SHP77 treated with DMSO at 0.1 percent for 48 hours (cell line): ENCODE results near the gene RPRM.
"Not testable (repeated sequence)": the region's sequence is repeated elsewhere in the genome, so short reads cannot be mapped to it uniquely, and the experiment has no call there.

Experiments used
- DNase-seq: peaks from one replicate; lab custom pipeline; 2025; lab: John Stamatoyannopoulos, UW

RPRM gene

DNA sequence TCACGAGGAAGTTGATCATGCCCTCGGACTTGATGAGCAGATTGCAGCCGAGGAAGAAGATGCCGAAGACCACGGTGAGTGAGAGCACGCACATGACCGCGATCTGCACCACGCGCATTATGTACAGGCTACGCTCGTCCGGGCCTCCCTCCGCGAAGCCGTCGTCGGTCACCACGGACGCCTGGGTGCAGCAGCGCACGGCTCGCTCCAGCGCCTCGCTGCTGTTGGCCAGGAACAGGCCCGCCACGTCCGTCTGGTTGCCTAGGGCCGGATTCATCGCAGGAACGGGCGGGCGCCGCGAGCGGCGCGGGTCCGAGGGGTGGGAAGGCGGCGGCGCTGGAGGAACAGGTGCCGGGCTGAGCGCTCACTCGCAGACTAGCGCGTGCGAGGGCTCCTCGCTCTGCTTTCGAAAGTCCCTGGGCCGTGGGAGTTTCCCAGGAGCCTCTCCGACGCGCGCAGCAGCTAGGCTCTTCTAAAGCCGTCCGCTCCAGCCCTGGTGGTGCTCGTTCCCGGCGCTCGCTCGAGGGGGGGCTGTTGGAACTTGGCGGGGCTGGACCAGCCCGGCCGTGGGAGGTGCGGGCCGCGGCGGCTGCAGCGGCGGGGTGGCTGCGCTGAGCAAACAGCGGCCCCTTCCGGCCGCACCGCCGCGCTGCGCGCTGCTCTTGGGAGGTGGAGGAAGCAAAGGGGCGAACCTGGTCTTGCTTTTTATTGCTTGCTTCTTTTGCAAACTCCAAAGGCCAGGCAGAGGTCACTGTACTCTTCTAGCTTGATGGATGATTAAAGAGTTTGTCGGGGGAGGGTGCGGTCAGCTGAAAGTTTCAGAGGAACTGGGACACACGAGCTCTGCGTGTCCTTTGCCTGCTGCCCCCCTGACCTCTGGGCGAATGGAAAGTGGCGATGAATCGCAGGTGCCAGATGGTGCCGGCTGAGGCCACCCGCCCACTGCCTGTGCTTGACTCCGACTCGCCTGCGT is at the start of gene RPRM:
TSS of gene RPRM (minus strand) at position 474 of the 973 bp plus-strand sequence. CDS start at position 277, 197 bp downstream.
- peak; percentile 39 for DNase-seq

DNA sequence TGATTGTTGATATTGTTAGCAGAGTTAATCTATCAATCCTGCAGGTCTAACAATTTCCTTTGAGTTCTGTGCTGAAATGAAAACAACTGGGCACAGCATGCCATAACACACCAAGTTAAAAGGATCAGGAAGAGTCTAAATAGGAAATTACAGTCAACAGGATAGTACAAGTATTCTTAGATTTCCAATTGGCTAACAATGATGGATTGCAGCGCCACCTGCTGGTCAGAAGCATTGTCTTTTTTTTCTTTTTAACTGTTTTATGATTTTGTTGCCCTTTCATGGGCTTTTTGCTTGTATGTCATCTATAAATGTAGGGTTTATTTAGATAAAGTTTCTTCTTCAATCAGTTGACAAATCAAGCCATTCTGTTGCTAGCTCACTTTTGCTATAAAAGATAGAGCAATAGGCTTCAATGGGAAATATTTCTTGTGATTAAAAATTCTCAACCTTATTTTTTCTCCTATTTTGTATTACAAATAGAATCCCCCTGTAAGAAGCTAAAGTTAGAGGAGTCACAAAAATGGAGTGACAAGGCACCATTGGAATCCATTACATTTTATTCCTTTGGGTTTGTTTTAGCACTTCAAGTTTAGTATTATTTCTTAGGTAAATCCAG is 40.8 kb upstream of the RPRM start:
- peak; percentile 6 for DNase-seq

DNA sequence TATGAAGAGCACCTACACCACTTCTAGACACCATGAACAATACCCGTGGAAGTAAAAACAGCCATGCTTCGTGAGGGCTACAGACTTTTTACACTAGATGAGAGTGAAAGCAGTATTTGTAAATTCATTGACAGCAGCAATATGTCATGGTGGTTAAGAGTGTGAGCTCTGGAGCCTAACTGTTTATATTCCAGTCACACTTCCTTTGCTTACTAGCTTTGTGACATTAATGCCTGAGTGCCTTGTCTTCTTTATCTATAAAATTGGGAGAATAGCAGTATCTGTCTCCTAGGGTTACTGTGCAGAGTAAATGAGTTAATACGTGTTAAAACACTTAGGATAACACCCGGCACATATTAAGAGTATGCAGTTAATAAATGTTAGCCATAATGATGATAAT is 33.8 kb upstream of the RPRM start:
- no peak for DNase-seq

DNA sequence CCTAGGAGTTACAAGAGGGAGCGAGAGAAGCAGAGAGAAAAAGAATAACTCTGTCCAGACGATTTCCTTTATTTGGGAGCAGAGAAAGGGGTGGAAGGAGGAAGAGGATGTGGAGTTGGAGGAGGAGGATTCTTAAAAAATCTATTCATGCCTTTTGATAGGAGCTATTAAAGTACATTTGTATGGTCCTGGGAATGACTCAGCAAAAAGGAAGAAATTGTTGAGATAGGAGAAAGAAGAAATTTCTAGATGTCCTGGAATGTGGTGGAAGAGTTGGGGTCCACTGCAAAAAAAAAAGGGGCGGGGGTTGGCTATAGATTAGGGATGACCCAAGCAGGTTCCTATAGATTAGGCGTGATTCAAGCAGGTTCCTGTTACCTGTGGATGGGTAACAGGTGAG is 32.4 kb upstream of the RPRM start:
- no peak for DNase-seq

DNA sequence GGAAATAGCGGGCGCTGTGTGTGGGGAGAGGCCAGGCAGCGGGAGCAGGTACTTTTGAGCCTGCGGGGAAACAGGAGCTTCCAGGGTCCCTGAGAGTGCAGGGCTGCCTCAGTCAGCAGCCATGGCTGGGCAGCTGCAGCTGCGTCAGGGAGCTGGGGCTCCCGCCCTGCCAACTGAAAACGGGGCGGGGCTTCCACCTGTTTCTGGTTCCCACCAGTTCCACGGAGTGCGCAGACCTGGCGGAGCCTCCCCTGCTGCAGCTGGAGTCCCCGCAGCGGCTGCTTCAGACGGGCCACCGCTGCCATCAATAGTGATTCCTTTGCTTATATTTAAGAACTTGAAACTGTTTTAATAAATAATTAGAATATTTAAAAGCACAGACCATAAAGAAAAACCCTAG is 30.6 kb upstream of the RPRM start:
- DNase-seq: no peak

DNA sequence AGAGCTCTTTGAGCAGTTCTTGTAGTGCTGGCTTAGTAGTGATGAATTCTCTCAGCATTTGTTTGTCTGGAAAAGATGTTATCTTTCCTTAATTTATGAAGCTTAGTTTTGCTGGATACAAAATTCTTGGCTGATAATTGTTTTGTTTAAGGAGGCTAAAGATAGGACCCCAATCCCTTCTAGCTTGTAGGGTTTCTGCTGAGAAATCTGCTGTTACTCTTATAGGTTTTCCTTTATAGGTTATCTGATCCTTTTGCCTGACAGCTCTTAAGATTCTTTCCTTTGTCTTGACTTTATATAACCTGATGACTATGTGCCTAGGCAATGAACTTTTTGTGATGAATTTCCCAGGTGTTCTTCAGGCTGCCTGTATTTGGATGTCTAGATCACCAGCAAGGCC is 27.9 kb upstream of the RPRM start:
- DNase-seq: not testable (repeated sequence)

DNA sequence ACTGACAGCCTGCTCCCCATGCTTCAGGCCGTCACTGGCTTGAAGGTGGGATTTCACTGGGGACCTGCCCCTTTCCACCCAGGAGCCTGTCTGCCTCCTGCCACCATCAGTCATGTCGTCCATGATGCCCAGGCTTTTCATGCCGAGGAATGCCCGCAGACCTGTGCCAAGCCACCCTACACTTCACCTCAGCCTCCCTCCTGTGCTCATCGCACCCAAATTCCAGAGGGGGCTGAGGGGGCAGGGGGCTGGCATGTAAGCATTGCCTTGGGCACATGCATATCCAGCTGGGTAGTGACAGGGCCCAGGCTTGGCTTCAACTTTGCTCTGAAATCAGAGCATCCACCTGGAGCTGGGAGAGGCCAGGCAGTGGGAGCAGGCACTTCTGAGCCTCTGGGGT is 20.9 kb upstream of the RPRM start:
- no peak for DNase-seq

DNA sequence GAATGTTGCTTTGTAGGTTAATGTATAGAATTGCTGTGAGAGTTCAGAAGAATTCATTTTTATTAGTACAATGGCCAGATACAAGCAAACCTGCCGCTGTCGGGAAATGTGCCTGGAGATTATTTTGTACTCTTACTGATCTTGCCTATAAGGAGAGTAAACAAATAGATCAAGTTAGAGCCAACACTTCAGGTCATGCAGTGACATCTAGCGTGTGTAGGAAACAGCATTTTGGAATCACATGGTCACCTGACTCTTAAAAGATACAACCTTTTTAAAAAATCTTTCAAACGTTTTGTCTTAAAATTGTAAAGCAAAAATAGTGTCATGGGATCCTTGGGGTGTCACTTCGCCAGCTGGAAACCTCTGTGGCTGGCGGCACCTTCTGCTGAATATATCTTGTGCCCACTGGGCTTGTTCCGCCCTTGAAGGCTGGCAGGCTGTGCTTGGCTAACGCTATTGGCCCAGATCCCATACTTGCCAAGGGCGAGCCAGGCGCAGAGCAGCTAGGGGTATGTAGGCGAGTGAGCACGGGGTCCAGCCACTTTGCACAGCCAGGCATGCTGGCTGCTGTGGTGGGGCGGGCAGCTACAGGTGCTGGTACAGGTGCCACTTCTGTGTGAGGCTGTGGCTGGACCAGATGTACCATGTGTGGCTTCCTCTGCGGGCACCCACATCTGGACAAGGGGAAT is 19.5 kb upstream of the RPRM start:
- no peak for DNase-seq

DNA sequence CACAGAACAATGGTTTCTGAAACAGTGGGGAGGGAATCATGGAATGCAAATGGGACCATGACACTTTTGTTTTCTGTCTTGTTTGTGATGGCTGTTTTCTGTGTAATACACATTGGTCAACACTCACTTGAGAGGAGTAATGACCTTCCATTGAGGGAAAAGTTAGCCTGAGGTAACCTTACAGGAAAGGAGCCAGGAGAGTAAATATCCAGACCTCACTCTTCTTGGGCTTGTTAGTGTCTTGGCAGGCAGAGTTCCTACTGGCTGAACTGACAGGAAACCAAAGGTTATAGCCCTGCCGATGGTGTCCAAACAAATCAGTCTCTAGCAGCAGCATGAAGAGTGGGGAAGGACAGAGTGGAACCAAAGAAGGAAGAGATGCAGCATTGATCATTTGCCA is 17.2 kb upstream of the RPRM start:
- DNase-seq: no peak

DNA sequence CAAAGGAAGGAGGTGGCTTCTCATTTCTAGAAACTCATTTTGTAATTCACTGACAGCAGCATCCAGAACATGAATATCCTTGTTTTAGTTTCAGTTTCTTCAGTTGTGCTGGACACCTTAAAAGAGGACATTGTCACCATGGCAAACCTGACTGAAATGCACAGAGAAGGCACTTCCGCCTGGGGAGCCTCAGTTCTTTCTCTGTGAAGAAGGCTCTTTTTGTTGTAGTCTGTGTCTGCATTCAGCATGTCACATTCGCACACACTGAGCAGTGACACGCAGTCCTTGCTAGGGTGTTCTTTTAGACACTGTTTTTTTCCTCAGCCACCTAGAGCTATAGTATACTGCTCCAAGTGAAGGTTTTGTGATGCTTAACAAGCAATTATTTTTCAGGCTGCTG is 9.5 kb upstream of the RPRM start:
- no peak for DNase-seq

DNA sequence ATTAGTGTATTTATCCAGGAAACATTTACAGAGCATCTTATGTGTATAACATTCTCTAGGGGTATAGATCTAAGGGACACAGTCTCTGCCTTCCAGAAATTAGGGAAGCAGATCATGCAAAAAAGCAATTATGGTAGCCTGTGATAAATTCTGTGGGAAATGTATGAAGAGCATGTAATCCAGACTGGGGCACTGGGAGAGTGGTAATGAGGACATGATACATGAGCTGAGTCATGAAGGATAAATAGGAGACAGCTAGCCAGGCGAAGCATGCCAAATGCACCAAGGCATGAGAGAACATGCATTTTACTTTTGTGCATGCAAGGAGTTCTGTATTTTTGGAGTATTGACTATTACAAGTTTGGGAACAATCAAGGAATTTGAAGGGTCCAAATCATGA is 8.9 kb upstream of the RPRM start:
- no peak for DNase-seq

DNA sequence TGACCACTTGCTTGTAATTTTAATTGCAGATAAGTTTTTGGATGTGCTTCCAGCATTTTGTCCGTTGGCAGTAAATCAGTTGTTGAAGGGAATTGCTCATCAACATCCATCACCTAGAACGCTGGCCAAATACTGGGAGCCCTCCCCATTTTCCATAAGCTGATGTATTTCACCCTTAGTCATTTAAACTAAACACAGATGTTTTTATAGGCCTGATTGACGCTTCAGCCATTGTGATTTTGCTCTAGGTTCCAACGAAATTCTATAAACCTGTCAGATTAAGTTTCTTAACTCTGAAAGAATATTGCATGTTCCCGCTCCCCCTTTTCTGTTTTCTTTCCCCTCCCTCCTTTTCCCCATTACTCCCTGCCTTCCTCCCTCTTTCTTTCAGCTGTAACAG is 1.0 kb upstream of the RPRM start:
- DNase-seq: peak; percentile 33

DNA sequence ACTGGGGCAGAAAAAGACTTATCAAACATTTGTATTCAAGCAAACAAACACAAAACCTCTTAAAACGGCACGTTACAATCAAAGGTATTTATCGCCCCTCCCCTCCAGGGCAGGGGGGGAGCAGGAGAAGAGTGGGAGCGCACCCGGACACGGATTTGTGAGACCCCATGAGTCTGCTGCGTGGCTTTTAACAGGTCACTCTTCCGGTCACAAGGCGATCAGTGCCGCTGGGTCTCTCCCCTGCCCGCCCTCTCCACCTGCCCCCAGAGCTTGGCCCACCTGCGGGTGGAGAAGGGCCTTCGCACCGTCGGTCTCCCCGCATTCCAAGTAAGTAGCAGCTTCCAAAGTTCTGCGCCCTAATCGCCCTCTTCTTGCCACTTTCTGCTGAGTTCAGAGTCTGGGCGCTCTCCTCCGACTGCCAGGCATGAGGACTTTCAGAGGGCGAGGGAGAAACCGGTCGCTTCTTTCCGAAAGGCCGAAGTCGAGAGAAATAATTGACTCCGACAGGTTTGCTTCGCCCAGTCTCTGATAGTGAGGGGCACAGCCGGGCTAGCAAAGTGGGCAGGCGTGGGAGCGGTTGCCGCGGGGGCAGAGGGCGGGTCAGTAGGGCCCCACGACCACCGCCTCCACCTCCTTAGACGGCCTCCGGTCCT is 800 bp downstream of the RPRM start:
- peak; percentile 30 for DNase-seq

DNA sequence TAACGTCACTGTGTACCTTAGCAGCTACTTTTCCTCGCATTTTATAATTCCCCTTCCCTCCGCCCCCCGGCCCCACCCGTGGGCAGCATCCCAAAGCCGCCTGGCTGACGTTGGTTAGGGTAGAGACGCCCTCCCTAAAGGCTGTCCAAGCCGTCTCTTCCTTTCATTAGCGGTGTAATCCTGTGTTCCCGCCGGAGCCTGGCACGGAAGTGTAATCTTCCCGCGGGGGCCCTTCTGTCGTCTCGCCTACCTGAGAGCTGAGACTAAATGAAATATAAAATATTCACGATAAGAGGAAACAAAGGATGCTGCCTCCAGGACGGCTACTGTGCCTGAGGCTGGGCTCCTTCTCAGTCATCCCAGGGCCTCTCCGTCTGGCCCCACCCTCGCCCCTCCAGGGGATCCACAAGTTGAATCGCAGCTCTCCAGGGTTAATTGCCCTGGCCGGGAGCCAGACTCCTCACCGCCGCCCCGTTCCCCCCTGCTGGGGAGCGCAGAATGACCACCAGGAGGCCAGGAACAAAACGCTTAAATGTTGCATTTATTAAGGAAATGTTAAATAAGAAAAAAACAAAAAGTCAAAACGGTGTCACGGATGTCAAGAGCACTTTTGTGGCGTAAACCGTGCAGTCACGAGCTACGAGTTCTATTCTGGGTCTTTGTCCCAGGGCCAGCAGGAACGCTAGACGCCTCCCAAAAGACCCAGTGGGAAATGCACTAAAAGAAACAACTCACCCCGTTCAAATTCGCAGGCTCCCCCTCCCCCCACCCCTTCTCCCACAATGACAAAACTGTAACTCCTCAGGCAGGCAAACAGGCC is 1.5 kb downstream of the RPRM start:
- DNase-seq: no peak

DNA sequence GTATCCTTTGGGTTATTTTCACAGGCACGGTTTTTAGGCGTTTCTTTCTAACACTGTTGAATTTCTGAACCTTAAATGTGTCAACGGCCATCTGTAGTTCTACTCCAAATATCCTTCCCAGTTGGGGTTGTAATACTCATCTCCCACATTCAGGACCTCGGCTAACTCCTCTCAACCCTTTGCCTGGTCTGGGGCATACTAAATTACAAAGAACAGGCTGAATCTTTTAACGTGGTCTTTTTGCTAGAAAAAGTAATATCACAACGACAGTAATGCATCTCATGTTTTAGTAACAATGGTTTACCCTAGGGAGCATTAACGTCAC is 2.1 kb downstream of the RPRM start:
- no peak for DNase-seq

DNA sequence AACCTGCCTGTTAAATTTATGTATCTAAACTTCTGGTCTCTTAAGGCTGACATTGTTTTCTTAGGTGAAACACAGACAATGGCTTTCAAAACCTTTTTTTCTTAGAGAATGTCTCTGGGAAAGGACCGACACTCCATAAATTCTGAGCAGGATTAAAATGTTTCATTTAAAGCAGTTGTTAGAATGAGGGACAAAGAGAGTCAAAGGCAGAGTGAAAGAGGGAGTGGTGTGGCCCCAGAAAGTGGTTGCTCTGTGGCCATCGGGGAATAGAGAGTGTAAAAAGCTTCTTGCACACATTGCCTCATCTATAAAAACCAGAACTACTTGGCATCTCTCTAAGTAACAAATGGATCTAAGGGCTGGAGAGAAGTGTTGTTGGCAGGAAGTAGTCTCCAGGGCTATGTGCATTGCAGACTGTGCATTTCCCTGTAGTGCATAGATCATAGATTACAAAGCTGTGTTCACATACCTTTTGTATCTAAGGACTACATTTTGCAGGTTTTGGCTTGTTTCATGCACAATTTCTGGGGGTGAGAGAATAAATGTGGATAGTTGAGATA is 3.6 kb downstream of the RPRM start:
- DNase-seq: no peak

DNA sequence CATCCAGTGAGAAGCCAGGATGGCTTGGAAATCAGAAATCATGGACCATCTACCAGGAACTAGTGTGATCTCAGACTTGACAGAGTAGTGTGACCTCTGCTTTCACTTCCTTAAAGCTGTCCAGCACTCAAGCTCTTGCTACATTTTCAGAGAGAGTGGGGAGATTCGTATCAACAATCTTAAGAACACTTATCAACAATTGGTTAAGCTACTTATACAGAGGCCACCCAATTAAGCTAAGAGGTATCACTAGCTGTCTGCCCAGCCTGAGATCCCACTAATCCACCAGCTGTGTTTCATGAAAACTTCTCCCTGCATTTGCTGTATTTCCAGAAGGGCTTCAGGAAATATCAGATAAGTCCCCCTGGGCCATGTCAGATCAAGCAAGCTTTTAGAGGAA is 4.2 kb downstream of the RPRM start:
- DNase-seq: no peak

DNA sequence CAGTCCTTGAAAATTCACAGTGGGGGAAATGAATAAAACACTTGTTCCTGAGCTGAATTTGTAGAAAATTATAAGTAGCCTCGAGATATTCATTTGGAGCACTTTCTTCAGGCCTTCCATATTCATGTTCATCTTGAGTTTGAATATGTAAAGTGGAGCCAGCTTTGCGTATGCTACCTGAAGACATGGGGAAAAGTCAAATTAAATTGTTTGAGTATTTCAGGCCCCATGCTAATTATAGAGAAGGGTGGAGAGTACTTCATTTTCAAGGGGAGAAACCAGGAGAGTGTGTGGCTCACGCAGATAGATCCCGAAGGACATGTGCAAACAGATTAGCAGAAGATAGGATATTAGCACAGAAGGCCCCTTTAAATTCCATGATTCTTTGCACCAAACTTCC is 7.7 kb downstream of the RPRM start:
- no peak for DNase-seq

DNA sequence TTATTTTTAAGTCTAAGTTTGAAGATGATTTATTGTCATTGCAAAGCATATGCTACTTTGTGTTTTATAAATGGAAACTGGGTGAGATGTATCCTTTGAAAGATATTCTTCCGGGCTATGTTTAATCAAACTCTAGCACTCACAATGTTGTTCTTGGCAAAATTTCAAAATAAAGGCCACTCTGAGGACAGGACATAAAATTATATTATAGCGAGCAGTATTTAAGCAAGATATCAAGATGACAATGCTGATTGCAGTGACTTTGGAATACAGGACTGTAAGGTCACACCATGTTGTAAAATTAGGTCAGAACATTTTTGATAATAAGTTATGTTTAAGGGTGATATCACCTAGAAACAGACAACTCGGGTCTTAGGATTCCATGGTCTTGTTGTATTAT is 14.2 kb downstream of the RPRM start:
- DNase-seq: no peak

DNA sequence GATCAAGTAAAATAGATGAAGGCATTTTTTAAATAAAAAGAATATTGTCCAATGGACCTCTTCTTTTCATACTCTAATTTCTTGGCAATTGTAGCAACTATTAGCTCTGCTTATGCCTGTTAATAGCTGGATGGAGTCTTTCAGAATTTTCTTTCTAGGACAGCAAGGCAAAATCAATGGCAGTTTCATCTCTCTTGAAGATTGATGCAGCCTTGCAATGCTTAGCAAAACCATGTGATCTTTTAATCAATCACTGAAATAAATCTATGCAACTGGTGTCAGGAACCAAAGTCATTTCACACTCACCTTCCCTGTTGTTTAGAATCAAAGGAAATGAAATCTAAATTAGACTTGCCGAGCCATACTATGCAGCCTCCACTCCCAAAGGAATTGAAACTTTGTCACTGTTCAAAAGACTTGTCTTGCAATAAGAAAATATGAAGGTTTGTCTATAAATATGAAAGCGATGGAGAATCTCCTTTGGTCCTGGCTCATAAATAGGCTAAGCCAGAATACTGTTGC is 16.2 kb downstream of the RPRM start:
- no peak for DNase-seq

DNA sequence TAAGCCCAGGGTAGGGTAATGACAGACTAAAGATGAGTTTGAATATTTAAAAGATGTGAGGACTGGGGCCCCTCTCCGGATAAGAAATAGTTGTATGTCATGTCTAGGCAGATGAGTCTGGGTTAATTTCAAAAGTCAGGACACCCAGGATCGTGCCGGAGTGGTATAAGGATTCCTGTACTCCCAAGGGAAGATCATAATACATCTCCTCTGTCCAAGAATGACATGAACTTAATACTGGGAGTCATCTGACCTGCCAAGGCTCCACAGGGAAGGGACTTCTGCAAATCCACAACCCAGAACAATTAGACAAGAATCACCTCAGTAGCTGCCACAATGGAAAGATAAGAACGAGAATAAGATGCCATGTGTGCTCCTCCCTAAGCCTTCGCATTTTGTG is 17.1 kb downstream of the RPRM start:
- DNase-seq: no peak
